ENCODE measurements around the gene TMEM95.

Gene TMEM95, protein sequence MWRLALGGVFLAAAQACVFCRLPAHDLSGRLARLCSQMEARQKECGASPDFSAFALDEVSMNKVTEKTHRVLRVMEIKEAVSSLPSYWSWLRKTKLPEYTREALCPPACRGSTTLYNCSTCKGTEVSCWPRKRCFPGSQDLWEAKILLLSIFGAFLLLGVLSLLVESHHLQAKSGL

DNA sequence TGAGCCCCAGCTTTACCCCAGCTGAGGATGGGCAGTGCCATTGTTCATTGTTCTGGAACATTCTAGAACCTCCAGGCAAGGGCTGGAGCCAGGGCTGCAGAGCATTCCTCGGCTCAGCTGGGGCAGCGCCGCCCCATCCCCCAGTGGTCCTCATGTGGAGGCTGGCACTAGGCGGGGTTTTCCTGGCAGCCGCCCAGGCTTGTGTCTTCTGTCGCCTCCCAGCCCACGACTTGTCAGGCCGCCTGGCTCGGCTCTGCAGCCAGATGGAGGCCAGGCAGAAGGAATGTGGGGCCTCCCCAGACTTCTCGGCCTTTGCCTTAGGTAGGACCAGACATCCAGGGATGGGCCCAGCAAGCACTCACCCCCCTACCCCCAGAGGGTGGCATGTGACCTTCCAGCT, at the start of gene TMEM95:
Gene TMEM95 (plus strand): TSS at position 104 of the 400 bp plus-strand sequence. CDS start 49 bp downstream, at position 153.
- H3K4me1 ChIP-seq (ENCODE audit: control insufficient read depth in 1 of 2, insufficient read depth in 1 of 2, low read depth in 1 of 2, low read length in 1 of 2) = peaks cover 20 to 29% of the 10 kb centered on the region in 2 experiments
- H3K27ac ChIP-seq = no peak within 1 kb of the TSS
- H3K9me3 ChIP-seq = no peaks in the 10 kb centered on the region
- peaks cover 10% of the 10 kb centered on the region for H3K27me3 ChIP-seq
- H3K4me3 ChIP-seq (ENCODE audit: low read depth in 1 of 2, low read length in 1 of 2) = no peak within 1 kb of the TSS
- H3K36me3 ChIP-seq = peaks cover 36% of the 10 kb centered on the region
- TF ChIP-seq, protein P1, sequence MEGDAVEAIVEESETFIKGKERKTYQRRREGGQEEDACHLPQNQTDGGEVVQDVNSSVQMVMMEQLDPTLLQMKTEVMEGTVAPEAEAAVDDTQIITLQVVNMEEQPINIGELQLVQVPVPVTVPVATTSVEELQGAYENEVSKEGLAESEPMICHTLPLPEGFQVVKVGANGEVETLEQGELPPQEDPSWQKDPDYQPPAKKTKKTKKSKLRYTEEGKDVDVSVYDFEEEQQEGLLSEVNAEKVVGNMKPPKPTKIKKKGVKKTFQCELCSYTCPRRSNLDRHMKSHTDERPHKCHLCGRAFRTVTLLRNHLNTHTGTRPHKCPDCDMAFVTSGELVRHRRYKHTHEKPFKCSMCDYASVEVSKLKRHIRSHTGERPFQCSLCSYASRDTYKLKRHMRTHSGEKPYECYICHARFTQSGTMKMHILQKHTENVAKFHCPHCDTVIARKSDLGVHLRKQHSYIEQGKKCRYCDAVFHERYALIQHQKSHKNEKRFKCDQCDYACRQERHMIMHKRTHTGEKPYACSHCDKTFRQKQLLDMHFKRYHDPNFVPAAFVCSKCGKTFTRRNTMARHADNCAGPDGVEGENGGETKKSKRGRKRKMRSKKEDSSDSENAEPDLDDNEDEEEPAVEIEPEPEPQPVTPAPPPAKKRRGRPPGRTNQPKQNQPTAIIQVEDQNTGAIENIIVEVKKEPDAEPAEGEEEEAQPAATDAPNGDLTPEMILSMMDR (IDR thresholded peaks at IDR 0.05) = no peak

DNA sequence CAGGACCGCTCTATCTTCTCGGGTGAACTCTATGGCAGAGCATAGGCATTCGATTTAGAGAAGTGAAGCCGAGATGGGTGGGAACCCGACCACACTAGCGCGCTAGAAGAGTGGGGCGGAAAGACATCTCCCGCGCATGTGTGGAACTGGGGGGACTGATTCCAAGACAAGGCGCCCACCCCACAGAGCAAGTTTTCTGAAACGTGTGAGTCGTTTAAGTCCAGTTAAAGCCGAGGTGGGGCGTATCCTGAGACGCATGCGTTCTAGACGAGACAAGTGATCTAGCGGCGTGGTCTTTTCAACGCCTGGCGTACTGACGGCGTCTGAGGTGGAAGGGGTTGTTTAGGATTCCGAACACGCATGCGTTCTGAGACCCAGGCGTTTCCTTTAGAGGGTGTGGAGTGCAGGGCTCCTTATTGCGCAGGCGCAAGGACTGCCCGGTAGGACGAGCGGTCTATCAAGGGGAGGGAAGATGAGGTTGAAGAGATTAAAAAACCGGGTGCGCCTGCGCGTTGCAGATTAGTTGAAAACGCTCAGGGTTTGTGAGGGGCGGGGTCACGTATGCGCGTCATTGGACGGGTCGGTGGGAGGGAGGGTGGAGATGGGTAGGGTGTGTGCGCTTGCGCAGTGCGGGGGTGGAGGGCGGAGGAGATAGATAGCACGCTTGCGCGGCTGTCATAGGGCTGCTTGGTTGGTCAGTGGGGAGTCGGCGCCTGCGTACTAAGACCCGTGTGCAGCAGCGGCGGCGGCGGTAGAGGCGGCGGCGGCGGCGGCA, 47.9 kb upstream of the TMEM95 start, which contains the start of gene EIF5A:
Gene EIF5A (plus strand): TSS at position 718 of the 775 bp plus-strand sequence. CDS start 2,008 bp downstream, outside the sequence.
- peak within 1 kb of the TSS; percentile 98 for H3K27ac ChIP-seq
- no peaks in the 10 kb centered on the region for H3K27me3 ChIP-seq
- TF ChIP-seq, protein P1 (IDR thresholded peaks at IDR 0.05) = no peak
- H3K4me3 ChIP-seq (ENCODE audit: low read depth in 1 of 2, low read length in 1 of 2) = peak within 1 kb of the TSS; percentile 75 to 82
- H3K4me1 ChIP-seq (ENCODE audit: control insufficient read depth in 1 of 2, insufficient read depth in 1 of 2, low read depth in 1 of 2, low read length in 1 of 2) = peaks cover 30 to 32% of the 10 kb centered on the region in 2 experiments
- no peaks in the 10 kb centered on the region for H3K9me3 ChIP-seq
- H3K36me3 ChIP-seq = peaks cover 19% of the 10 kb centered on the region

DNA sequence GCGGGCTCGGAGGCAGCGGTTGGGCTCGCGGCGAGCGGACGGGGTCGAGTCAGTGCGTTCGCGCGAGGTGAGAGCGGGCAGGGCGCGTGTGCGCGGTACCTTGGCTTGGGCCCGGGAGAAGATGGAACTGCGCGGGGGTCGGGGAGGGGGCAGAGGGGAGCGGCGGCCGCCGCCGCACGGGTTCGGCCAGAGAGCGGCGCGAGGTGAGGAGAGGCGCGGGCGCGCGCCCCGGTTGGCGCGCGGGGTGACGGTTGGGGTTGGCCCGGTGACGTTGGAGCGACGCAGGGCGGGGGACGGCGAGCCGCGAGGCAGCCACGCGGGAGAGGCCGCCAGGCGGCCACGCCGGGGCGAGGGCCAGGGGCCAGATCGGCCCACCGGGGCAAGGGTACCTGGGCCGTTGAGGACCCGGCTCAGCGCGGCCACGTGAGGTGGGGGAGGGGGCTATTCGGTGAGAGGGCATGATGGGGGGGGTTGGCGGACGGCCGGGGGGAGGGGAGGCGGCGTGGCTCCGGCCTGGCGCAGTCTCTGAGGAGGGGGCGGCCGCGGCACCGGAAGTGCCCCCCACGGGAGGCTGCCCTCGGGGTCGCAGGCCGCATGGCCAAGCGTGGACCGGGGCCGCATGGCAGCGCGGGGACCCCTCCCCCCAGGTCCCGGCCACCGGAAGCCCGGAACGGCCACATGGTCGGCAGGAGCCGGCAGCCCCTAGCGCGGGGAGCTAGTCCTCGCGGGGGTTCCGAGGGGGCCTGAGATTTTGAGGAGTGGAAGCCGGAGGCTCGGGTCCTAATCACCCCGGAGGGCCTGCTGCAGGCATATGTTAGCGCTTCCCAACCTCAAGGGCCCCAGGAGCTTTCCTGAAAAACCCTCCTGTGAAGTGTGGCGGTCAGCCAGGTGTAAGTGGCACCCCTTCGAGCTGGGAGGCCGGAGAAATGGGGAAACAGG, 47.0 kb upstream of the TMEM95 start:
- Histone ChIP-seq H3K4me3 (ENCODE audit: low read depth in 1 of 2, low read length in 1 of 2) (peak overlapping the region; percentile 75 to 82), H3K4me1 (ENCODE audit: control insufficient read depth in 1 of 2, insufficient read depth in 1 of 2, low read depth in 1 of 2, low read length in 1 of 2) (peaks cover 30 to 32% of the 10 kb centered on the region in 2 experiments), H3K27ac (peak overlapping the region; percentile 98), H3K36me3 (peaks cover 28% of the 10 kb centered on the region), H3K27me3 (no peaks in the 10 kb centered on the region), H3K9me3 (no peaks in the 10 kb centered on the region)
- TF ChIP-seq, protein P1 (IDR thresholded peaks at IDR 0.05) = no peak

DNA sequence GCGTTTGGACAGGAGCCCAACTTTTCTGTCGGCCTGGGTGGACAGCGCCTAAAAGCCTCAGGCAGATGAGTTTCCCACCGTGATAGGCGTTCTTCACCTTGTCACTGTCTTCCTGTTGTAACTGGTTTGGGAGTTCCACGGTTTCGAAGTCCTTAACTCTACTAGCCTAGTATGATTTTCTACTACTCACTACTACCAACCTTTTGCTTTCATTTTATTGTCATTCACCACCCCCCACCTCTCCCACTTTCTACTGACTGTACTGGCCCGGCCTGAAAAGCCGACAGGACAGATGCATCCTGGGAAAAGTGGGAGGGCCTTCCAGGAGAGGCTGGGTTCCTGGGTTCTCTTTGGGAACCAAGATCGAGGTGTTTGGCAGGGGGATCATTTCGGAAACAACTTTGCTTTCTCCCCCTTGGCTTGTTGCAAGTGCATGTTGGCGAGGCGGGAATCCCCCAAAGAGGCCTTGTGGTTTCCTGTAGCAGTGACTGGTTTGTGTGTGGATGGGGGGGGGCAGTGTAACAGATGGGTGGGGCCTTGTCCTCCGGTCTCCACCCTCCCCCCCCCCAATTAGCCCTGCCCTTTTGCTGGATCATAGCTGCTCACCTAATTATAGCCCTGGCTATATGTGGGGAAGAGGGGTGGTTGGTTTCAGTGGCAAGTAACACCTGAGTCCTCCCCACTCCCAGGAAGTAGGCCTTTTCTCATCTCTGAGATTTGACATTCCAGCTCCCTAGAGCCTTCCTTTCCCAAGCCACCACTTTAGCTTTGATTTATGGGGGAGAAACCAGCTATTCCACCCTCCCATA, 46.1 kb upstream of the TMEM95 start:
- H3K9me3 ChIP-seq = no peaks in the 10 kb centered on the region
- H3K4me1 ChIP-seq (ENCODE audit: control insufficient read depth in 1 of 2, insufficient read depth in 1 of 2, low read depth in 1 of 2, low read length in 1 of 2) = peaks cover 31 to 36% of the 10 kb centered on the region in 2 experiments
- H3K36me3 ChIP-seq = peaks cover 36% of the 10 kb centered on the region
- H3K27ac ChIP-seq = peak overlapping the region; percentile 98
- no peaks in the 10 kb centered on the region for H3K27me3 ChIP-seq
- H3K4me3 ChIP-seq (ENCODE audit: low read depth in 1 of 2, low read length in 1 of 2) = peak overlapping the region; percentile 75 to 82
- TF ChIP-seq, protein P1 (IDR thresholded peaks at IDR 0.05) = no peak

Data from neutrophil (primary cell).